ENCODE results near the gene METTL27.
"Not testable (repeated sequence)": the region's sequence is repeated elsewhere in the genome, so short reads cannot be mapped to it uniquely, and the experiment has no call there.

The METTL27 gene

DNA sequence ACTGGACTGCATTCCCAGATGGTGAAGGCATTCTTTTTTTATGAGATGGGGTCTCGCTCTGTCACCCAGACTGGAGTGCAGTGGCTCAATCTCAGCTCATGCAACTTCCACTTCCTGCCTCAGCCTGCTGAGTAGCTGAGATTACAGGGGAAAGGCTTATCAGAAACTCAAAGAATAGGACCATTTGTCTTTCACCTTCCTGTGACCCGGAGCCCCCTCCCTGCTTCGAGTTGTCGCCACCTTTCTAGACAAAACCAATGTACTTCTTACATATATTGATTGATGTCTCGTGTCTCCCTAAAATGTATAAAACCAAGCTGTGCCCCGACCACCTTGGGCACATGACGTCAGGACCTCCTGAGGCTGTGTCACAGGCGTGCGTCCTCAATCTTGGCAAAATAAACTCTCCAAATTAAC lies 1.8 kb upstream of the METTL27 start:
- DNase-seq (ENCODE audit: extremely low spot score) = no peak
- TF ChIP-seq NFRKB (IDR thresholded peaks at IDR 0.05) (no peak), SUZ12 (IDR thresholded peaks at IDR 0.05) (no peak), FOXA1 (IDR thresholded peaks at IDR 0.05) (no peak), ZNF384 (IDR thresholded peaks at IDR 0.05) (no peak), HDGF (IDR thresholded peaks at IDR 0.05; ENCODE audit: borderline replicate concordance) (no peak), BHLHE40 (IDR thresholded peaks at IDR 0.05; ENCODE audit: borderline replicate concordance) (no peak), TARDBP (IDR thresholded peaks at IDR 0.05) (no peak)
- ChIA-PET POLR2A (no interaction called here), CTCF (interaction anchor here (0.7 kb wide), 2 partner anchors 24 to 310 kb away, joined by 3 to 5 read pairs; no protein-coding TSS in a partner anchor)

DNA sequence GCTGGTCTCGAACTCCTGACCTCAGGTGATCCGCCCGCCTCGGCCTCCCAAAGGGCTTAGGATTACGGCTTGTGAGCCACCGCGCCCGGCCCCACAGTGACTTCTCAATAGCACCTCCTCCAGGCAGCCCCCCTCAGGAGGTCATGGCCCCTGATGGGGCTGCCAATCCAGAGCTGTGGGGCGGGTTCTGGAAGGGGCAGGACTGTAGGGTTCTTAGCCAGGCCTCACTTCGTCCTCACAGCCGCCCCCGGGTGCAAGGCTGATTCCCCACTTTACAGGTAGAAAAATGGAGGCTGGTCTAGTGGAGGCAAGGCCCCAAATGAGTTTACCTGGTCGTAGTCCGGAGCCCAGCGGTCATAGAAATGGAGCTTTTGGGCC lies 638 bp downstream of the METTL27 start:
- DNase-seq (ENCODE audit: extremely low spot score) = no peak
- ChIA-PET POLR2A (interaction anchor here (0.9 to 1.2 kb wide), 3 partner anchors 8 to 31 kb away, joined by 3 to 6 read pairs (median 4); no protein-coding TSS in a partner anchor), CTCF (interaction anchor here (1.1 kb wide), 1 partner anchor 12 kb away, joined by 3 read pairs; no protein-coding TSS in a partner anchor)
- no peak for TF ChIP-seq TARDBP (IDR thresholded peaks at IDR 0.05)
- TF ChIP-seq, protein P1, sequence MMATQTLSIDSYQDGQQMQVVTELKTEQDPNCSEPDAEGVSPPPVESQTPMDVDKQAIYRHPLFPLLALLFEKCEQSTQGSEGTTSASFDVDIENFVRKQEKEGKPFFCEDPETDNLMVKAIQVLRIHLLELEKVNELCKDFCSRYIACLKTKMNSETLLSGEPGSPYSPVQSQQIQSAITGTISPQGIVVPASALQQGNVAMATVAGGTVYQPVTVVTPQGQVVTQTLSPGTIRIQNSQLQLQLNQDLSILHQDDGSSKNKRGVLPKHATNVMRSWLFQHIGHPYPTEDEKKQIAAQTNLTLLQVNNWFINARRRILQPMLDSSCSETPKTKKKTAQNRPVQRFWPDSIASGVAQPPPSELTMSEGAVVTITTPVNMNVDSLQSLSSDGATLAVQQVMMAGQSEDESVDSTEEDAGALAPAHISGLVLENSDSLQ (IDR thresholded peaks at IDR 0.05) = peak; percentile 77
- TF ChIP-seq FOXK2 (IDR thresholded peaks at IDR 0.05) = no peak

DNA sequence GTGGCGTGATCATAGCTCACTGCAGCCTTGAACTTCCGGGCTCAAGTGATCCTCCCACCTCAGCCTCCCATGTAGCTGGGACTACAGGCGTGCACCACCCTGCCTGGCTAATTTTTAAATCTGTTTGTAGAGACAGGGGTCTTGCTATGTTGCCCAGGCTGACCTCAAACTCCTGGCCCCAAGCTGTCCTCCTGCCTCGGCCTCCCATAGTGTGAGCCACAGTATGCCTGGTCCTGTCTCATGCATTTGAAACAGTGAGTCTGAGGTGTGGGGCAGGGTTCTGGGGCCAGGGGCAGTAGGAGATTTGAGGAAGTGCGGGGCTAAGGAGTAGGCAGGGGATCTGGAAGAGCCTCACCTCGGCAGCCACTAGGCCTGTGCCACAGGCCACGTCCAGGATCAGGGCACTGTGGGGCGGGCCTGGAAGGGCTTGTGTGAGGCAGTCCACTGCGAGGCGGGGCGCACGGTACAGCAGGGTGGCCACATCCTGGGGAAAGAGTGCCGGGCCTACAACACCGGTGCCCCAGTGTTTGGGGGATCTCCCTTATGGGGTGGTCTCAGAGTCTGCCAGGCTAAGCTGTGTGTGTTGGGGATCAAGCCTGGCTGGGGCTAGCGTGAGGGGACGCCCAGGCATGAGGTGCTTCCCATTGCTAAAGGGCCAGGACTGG lies 1.5 kb downstream of the METTL27 start:
- ChIA-PET POLR2A (interaction anchor here (1.2 kb wide), 2 partner anchors 10 to 11 kb away, joined by 3 read pairs; no protein-coding TSS in a partner anchor), CTCF (interaction anchor here (1.0 to 1.4 kb wide), 2 partner anchors 10 to 11 kb away, joined by 4 to 6 read pairs; no protein-coding TSS in a partner anchor)
- TF ChIP-seq FOXK2 (IDR thresholded peaks at IDR 0.05) (no peak), SP1 (IDR thresholded peaks at IDR 0.05) (no peak), SUZ12 (IDR thresholded peaks at IDR 0.05) (no peak), FOXM1 (IDR thresholded peaks at IDR 0.05; ENCODE audit: borderline replicate concordance) (no peak), ELF4 (IDR thresholded peaks at IDR 0.05) (no peak), L3MBTL2 (conservative IDR thresholded peaks at IDR 0.05) (no peak), ZNF384 (IDR thresholded peaks at IDR 0.05) (no peak), CTBP1 (IDR thresholded peaks at IDR 0.05; ENCODE audit: borderline replicate concordance) (no peak), TARDBP (IDR thresholded peaks at IDR 0.05) (no peak), HDGF (IDR thresholded peaks at IDR 0.05; ENCODE audit: borderline replicate concordance) (no peak), LEF1 (IDR thresholded peaks at IDR 0.05; ENCODE audit: borderline replicate concordance) (no peak)
- TF ChIP-seq, protein P1 (IDR thresholded peaks at IDR 0.05) = no peak
- no peak for DNase-seq (ENCODE audit: extremely low spot score)

DNA sequence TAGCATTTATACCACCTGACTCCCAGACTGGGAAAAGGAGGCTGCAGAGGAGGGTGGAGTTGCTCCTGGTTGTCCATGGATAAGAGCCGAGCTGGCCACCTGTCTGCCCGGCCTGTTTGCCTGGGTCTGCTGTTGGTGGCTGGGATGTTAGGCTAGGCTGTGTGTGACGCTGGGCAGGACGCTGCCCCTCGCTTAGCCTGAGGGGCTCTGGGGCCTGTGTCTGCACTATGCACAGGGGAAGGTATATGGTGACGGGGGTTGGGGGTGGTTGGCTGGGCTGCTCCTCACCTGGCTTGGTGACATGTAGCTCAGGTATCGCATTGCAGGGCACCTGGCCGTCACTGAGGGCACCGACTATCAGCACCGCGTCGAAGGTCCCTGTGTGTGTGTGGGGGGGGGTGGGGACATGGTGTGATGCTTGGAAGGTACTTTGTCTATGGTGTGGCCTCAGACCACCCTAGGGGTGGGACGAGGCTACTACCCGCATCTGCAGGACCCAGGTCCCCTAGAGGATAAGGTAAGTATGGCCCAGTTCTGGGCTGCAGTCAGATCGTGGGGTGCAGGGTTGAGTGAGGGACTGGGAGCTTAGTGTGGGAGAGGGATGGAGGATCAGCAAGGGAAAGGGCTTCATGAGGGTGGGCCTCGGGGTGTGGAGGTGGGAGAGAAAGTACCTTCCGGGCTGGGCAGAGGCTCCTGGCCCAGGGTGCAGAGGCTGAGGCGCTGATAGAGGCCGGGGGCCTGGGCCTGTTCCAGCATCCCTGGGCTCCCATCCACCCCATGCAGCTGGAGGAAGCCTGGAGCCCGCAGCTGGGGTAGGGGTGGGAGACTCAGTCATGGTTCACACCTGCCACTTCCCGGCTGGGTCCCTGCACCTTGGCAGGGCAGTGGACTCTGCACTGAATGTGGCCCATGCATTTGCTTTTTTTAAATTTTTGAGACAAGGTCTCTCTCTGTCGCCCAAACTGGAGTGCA lies 2.3 kb downstream of the METTL27 start:
- TF ChIP-seq ARNT (IDR thresholded peaks at IDR 0.05) (no peak), NFRKB (IDR thresholded peaks at IDR 0.05) (no peak), FOXM1 (IDR thresholded peaks at IDR 0.05; ENCODE audit: borderline replicate concordance) (no peak), SUZ12 (IDR thresholded peaks at IDR 0.05) (no peak), CTBP1 (IDR thresholded peaks at IDR 0.05; ENCODE audit: borderline replicate concordance) (no peak), BHLHE40 (IDR thresholded peaks at IDR 0.05; ENCODE audit: borderline replicate concordance) (no peak), FOXA1 (IDR thresholded peaks at IDR 0.05) (no peak), LEF1 (IDR thresholded peaks at IDR 0.05; ENCODE audit: borderline replicate concordance) (no peak), ELF4 (IDR thresholded peaks at IDR 0.05) (no peak), HDGF (IDR thresholded peaks at IDR 0.05; ENCODE audit: borderline replicate concordance) (no peak)
- TF ChIP-seq, protein P1 (IDR thresholded peaks at IDR 0.05) = no peak
- CTCF ChIA-PET = interaction anchor here (1.0 to 1.4 kb wide), 2 partner anchors 10 to 11 kb away, joined by 4 to 6 read pairs; no protein-coding TSS in a partner anchor
- DNase-seq (ENCODE audit: extremely low spot score) = no peak
- POLR2A ChIA-PET = interaction anchor here (1.2 kb wide), 2 partner anchors 11 kb away, joined by 3 read pairs; no protein-coding TSS in a partner anchor

DNA sequence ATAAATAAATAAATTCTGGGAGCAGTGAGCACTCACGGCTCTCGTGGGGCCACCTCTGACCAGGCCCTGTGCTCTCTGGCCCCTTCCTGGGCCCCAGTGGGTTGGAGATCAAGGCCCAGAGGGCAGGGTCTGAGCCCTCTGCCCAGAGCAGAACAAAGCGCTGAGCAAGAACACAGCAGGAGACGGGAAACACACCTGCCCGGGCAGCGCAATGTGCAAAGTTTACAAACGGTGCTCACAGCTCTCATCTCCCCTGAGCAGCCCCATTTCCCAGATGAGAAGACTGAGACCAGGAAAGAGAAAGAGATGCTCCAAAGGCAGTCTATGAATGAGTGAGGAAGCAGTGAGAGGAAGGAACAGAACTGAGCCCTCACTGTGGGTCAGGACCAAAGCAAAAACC lies 3.0 kb downstream of the METTL27 start:
- TF ChIP-seq ARNT (IDR thresholded peaks at IDR 0.05) = no peak
- TF ChIP-seq NFRKB (IDR thresholded peaks at IDR 0.05) = no peak
- TF ChIP-seq BHLHE40 (IDR thresholded peaks at IDR 0.05; ENCODE audit: borderline replicate concordance) = no peak
- TF ChIP-seq FOXM1 (IDR thresholded peaks at IDR 0.05; ENCODE audit: borderline replicate concordance) = no peak
- no peak for TF ChIP-seq ZNF384 (IDR thresholded peaks at IDR 0.05)
- no peak for TF ChIP-seq L3MBTL2 (conservative IDR thresholded peaks at IDR 0.05)
- TF ChIP-seq LEF1 (IDR thresholded peaks at IDR 0.05; ENCODE audit: borderline replicate concordance) = no peak
- no peak for TF ChIP-seq CTBP1 (IDR thresholded peaks at IDR 0.05; ENCODE audit: borderline replicate concordance)
- TF ChIP-seq HDGF (IDR thresholded peaks at IDR 0.05; ENCODE audit: borderline replicate concordance) = no peak
- DNase-seq (ENCODE audit: extremely low spot score) = no peak
- ChIA-PET CTCF (no interaction called here), POLR2A (no interaction called here)

DNA sequence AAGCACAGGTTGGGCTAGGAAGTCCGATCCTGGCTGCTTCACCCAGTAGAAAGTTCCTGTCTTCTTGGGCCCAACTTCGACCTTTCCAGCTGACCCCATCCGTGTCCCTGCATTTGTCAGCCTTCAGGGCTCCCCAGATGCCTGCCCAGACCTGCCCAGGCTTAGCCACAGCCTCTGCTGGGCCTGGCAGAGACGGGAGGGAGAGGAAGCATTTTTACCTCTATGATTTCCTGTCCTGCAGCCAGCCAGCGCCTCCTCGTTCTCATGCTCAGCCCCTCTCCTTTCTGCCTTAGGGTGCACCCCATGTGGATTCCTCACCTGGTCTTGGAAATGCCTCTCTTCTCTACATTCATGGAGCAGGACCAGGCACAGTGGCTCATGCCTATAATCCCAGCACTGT lies 3.7 kb downstream of the METTL27 start:
- DNase-seq (ENCODE audit: extremely low spot score) = no peak
- TF ChIP-seq BHLHE40 (IDR thresholded peaks at IDR 0.05; ENCODE audit: borderline replicate concordance) = no peak
- no peak for TF ChIP-seq FOXA1 (IDR thresholded peaks at IDR 0.05)
- no peak for TF ChIP-seq SUZ12 (IDR thresholded peaks at IDR 0.05)
- no peak for TF ChIP-seq HDGF (IDR thresholded peaks at IDR 0.05; ENCODE audit: borderline replicate concordance)
- no peak for TF ChIP-seq TARDBP (IDR thresholded peaks at IDR 0.05)
- TF ChIP-seq NFRKB (IDR thresholded peaks at IDR 0.05) = no peak
- TF ChIP-seq, protein P1 (IDR thresholded peaks at IDR 0.05) = no peak
- no peak for TF ChIP-seq ELF4 (IDR thresholded peaks at IDR 0.05)
- POLR2A ChIA-PET = no interaction called here
- CTCF ChIA-PET = no interaction called here

DNA sequence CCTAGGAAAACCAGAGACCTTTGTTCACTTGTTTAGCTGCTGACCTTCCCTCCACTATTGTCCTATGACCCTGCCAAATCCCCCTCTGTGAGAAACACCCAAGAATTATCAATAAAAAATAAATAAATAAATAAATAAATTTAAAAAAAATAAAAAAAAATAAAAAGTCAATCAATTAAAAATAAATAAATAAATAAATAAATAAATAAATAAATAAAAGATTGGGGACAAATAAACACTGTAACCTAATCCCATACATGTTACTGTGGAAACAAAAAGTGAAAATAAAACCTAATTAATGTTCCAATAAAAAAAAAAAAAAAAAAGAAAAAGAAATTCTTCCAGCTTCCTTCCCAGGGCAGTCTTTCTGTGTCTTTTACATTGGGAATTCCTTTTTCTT lies 5.1 kb downstream of the METTL27 start:
- DNase-seq (ENCODE audit: extremely low spot score); CTCF ChIA-PET; POLR2A ChIA-PET: not testable (repeated sequence)

All from HEK293T (cell line).